Chondrocyte (in vitro differentiated cells): ENCODE measurements around the gene IRAK3. TPM values are rescaled to one million over a fixed set of nuclear protein-coding genes. Genes with fewer than 3 reads are reported as not detected.
A peak's percentile ranks its signal among the peaks of the same experiment; 100 is the strongest.

Experiments used
- DNase-seq: peaks from one replicate; pipeline ENCODE4 v3.0.0; 2021; ENCODE audit warnings: mixed read lengths, low spot score
- H3K27ac Mint-ChIP-seq: one replicate; pipeline ENCODE4 v1.8.0; 2021; ENCODE audit warnings: mild to moderate bottlenecking, moderate library complexity, mixed read lengths; ENCODE audit not compliant: unreplicated experiment
- H3K27me3 Mint-ChIP-seq: 2 replicates; pipeline ENCODE4 v1.8.0; 2021; ENCODE audit warnings: low read depth, mixed read lengths
- H3K36me3 Mint-ChIP-seq: 2 replicates; pipeline ENCODE4 v1.8.0; 2021; ENCODE audit warnings: low read depth, mixed read lengths
- H3K4me1 Mint-ChIP-seq: 2 replicates; pipeline ENCODE4 v1.8.0; 2021; ENCODE audit warnings: low read depth, mild to moderate bottlenecking, mixed read lengths
- H3K4me3 Mint-ChIP-seq: one replicate; pipeline ENCODE4 v1.8.0; 2021; ENCODE audit warnings: mild to moderate bottlenecking, moderate library complexity, mixed read lengths; ENCODE audit not compliant: unreplicated experiment
- H3K9me3 Mint-ChIP-seq: 2 replicates; pipeline ENCODE4 v1.8.0; 2021; ENCODE audit warnings: low read depth, mixed read lengths
- total RNA-seq: library from RNA; stranded (reverse); gene quantifications from 3 replicates; pipeline ENCODE4 v1.2.1, GENCODE V29; 2021
- TF ChIP-seq, protein P1 (sequence below): fragments of 200-600 bp; sonication (generic); IDR thresholded peaks from 2 replicates; pipeline ENCODE4 v1.5.0; 2021; ENCODE audit warnings: antibody characterized with exemption, mild to moderate bottlenecking, moderate library complexity

The IRAK3 gene
- total RNA-seq, 1 donor from 2014 or later = 1.9 TPM

GRCh38 chr12:66262737-66263136 lies 73.7 kb downstream of the IRAK3 start:
- Mint-ChIP-seq H3K27ac (no peak overlapping the region), H3K27me3 (peaks cover 33% of the 10 kb centered on the region), H3K4me1 (no peaks in the 10 kb centered on the region), H3K9me3 (no peaks in the 10 kb centered on the region), H3K36me3 (no peaks in the 10 kb centered on the region), H3K4me3 (no peak overlapping the region)
- TF ChIP-seq, protein P1, sequence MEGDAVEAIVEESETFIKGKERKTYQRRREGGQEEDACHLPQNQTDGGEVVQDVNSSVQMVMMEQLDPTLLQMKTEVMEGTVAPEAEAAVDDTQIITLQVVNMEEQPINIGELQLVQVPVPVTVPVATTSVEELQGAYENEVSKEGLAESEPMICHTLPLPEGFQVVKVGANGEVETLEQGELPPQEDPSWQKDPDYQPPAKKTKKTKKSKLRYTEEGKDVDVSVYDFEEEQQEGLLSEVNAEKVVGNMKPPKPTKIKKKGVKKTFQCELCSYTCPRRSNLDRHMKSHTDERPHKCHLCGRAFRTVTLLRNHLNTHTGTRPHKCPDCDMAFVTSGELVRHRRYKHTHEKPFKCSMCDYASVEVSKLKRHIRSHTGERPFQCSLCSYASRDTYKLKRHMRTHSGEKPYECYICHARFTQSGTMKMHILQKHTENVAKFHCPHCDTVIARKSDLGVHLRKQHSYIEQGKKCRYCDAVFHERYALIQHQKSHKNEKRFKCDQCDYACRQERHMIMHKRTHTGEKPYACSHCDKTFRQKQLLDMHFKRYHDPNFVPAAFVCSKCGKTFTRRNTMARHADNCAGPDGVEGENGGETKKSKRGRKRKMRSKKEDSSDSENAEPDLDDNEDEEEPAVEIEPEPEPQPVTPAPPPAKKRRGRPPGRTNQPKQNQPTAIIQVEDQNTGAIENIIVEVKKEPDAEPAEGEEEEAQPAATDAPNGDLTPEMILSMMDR = no peak
- DNase-seq = no peak

DNA sequence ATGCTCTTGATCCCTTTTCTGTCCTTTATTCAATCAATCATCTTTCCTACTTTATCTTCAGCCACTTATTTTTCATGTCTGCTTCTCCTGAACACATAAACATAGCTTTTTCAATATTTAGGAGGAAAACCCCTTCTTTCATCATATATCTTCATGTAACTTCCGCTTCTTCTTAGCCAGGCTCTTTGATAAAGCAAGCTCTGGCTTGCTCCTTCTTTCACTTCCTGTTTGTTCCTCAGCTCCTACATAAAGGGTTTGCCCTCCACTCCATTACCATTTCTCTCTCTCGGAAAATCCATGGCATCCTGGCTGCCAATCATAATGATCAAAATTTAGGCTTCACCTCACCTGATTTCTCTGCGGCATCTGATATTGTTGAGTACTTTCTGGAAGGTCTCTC lies 79.5 kb downstream of the IRAK3 start:
- TF ChIP-seq, protein P1 = no peak
- Mint-ChIP-seq H3K4me3 (no peak overlapping the region), H3K4me1 (no peaks in the 10 kb centered on the region), H3K27ac (no peak overlapping the region), H3K9me3 (no peaks in the 10 kb centered on the region), H3K36me3 (no peaks in the 10 kb centered on the region), H3K27me3 (peaks cover 11% of the 10 kb centered on the region)
- DNase-seq = no peak

- H3K27ac Mint-ChIP-seq = no peak overlapping the region
- peaks cover 9% of the 10 kb centered on the region for H3K27me3 Mint-ChIP-seq
- TF ChIP-seq, protein P1 = no peak
Measured at GRCh38 chr12:66269142-66269541, 80.1 kb downstream of the IRAK3 start.

DNA sequence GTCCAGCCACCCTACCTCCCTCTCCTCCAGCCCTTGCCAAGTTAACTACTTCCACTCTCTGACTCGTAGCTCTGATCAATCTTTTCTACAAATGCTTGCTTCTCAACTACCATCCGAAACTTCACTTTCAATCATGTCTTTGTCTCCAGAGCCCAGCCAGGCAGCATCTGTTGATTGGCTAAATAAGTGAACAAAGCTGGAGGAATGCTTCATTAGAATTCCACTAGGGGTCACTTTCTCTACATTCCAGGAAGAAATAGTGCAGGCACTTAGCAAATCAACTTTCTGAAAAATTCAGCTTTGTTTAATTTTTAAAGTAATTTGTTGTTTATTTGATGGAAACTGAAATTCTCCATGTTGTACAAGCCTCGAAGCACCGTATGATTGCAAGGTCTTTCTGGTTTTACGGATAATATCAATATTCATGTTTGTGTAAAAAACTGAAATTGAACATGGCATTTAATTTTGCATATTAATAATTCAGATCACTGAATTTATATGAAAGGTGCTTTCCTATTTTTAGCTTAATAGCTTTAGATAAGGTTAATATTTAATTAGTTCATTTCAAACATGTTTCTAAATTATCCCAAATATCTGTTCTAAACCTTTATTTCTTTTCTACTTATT lies 80.9 kb downstream of the IRAK3 start:
- peaks cover 8% of the 10 kb centered on the region for H3K27me3 Mint-ChIP-seq
- TF ChIP-seq, protein P1 = peak; percentile 90
- H3K36me3 Mint-ChIP-seq = no peaks in the 10 kb centered on the region
- H3K9me3 Mint-ChIP-seq = no peaks in the 10 kb centered on the region
- no peaks in the 10 kb centered on the region for H3K4me1 Mint-ChIP-seq
- no peak overlapping the region for H3K4me3 Mint-ChIP-seq
- H3K27ac Mint-ChIP-seq = no peak overlapping the region
- DNase-seq = no peak

More at GRCh38 chr12:66269142-66269541, 80.1 kb downstream of the IRAK3 start:
- no peak for DNase-seq
- no peak overlapping the region for H3K4me3 Mint-ChIP-seq
- H3K36me3 Mint-ChIP-seq = no peaks in the 10 kb centered on the region
- H3K4me1 Mint-ChIP-seq = no peaks in the 10 kb centered on the region
- no peaks in the 10 kb centered on the region for H3K9me3 Mint-ChIP-seq

DNA sequence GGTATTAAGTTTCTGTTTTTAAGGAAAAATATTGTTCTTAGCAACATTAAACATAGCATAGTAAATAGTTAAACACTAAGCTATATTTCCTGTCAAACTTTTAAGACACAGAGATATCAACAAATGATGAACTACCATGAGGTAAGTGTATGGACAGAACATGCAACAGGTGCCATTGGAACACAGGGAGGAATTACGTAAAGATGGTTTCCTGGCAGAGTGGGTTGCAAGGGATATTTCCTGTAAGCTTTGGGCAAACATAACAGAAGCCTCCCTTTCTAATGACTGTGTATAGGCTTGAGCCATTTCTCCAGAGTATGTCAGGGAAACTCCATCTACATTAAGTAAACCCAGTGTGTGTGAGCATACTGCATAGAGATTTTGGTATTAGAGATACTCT lies 81.6 kb downstream of the IRAK3 start:
- peaks cover 8% of the 10 kb centered on the region for H3K27me3 Mint-ChIP-seq
- no peak overlapping the region for H3K27ac Mint-ChIP-seq
- H3K36me3 Mint-ChIP-seq = no peaks in the 10 kb centered on the region

More for the DNA sequence above, 81.6 kb downstream of the IRAK3 start:
- Mint-ChIP-seq H3K4me3 (no peak overlapping the region), H3K9me3 (no peaks in the 10 kb centered on the region), H3K4me1 (no peaks in the 10 kb centered on the region)
- TF ChIP-seq, protein P1 = no peak
- DNase-seq = no peak
